ENCODE measurements around the gene SAMD13.

SAMD13 gene

GRCh38 chr1:84373436-84374141, 72.1 kb downstream of the SAMD13 start:
- no peak for DNase-seq (ENCODE audit: low read depth)

- DNase-seq (ENCODE audit: low read depth), result no peak
These were observed 73.6 kb downstream of the SAMD13 start for GRCh38 chr1:84374991-84375696.

GRCh38 chr1:84376000-84376910, 74.7 kb downstream of the SAMD13 start:
- DNase-seq (ENCODE audit: low read depth), result no peak

- DNase-seq (ENCODE audit: low read depth), result no peak
These were observed 76.1 kb downstream of the SAMD13 start for GRCh38 chr1:84377480-84378095.

GRCh38 chr1:84379138-84379916, 77.8 kb downstream of the SAMD13 start:
- no peak for DNase-seq (ENCODE audit: low read depth)

GRCh38 chr1:84379917-84380180, 78.3 kb downstream of the SAMD13 start:
- no peak for DNase-seq (ENCODE audit: low read depth)

- DNase-seq (ENCODE audit: low read depth), result no peak
These were observed 80.6 kb downstream of the SAMD13 start for GRCh38 chr1:84382127-84382526.

GRCh38 chr1:84385347-84385746, 83.8 kb downstream of the SAMD13 start:
- DNase-seq (ENCODE audit: low read depth), result no peak

- no peak for DNase-seq (ENCODE audit: low read depth)
These were observed 85.4 kb downstream of the SAMD13 start for GRCh38 chr1:84386716-84387479.

GRCh38 chr1:84387480-84388163, 86.1 kb downstream of the SAMD13 start:
- DNase-seq (ENCODE audit: low read depth), result no peak

GRCh38 chr1:84390226-84390625, 88.7 kb downstream of the SAMD13 start:
- DNase-seq (ENCODE audit: low read depth), result no peak

GRCh38 chr1:84398175-84399155, 97.0 kb downstream of the SAMD13 start, which contains the start of gene DNASE2B:
TSS of gene DNASE2B (plus strand) at chr1:84398484. CDS start at chr1:84398565, 81 bp downstream.
- DNase-seq (ENCODE audit: low read depth), result no peak
